ENCODE results near the gene TP53I13. TPM values are rescaled to one million over a fixed set of nuclear protein-coding genes. Genes with fewer than 3 reads are reported as not detected.

TP53I13 gene
- total and polyA plus RNA-seq, 2 donors (not counting 1 experiment from before 2014, with no cell fraction given): 11.1 to 51.5 TPM

DNA sequence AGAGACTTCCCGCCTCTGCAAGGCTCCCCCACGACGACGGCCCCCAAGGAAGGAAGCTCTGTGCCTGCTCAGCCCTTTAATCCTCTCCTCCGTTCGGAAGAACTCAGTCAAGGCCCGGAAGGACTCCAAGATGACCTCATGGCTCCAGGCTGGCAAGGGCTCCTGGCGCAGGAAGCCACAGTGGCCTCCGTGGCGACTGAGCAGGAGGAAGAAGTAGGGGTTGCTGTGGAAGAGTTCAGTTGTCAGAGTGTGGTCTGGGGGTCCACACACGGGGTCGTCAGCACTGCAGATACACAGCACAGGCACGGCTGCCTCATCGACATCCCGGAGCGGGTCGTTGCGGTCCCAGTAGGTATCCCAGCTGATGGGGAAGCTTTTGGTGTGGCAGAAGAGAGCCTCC is 5.9 kb upstream of the TP53I13 start:
- H3K79me2 ChIP-seq (ENCODE audit: control insufficient read depth, insufficient read depth, low read length): no peaks in the 10 kb centered on the region
- H2AFZ ChIP-seq (ENCODE audit: low read length): no peak overlapping the region
- no peak overlapping the region for H3K4me2 ChIP-seq (ENCODE audit: extremely low read depth, insufficient read depth, low read length)
- H4K20me1 ChIP-seq (ENCODE audit: control insufficient read depth, extremely low read depth, insufficient read depth, low read length): no peaks in the 10 kb centered on the region
- peaks cover 2% of the 10 kb centered on the region for H3K36me3 ChIP-seq (ENCODE audit: control insufficient read depth, insufficient read depth, low read length)
- H3K4me3 ChIP-seq (replicated peaks in 1 of 4; ENCODE audit: control extremely low read depth in 1 of 4, insufficient read depth in 1 of 4, low read depth in 3 of 4, low read length in 4 of 4): no peak overlapping the region
- H3K9ac ChIP-seq (ENCODE audit: insufficient read depth, low read length): no peak overlapping the region
- H3K4me1 ChIP-seq (ENCODE audit: control insufficient read depth, extremely low read depth, insufficient read depth, low read length): no peaks in the 10 kb centered on the region
- no peak for DNase-seq (ENCODE audit: low read depth in 2 of 2)
- H3K27ac ChIP-seq (ENCODE audit: insufficient read depth, low read length): no peak overlapping the region
- TF ChIP-seq EZH2 (IDR thresholded peaks at IDR 0.05; ENCODE audit: low read length, missing control alignments): no peak
- TF ChIP-seq, protein P1, sequence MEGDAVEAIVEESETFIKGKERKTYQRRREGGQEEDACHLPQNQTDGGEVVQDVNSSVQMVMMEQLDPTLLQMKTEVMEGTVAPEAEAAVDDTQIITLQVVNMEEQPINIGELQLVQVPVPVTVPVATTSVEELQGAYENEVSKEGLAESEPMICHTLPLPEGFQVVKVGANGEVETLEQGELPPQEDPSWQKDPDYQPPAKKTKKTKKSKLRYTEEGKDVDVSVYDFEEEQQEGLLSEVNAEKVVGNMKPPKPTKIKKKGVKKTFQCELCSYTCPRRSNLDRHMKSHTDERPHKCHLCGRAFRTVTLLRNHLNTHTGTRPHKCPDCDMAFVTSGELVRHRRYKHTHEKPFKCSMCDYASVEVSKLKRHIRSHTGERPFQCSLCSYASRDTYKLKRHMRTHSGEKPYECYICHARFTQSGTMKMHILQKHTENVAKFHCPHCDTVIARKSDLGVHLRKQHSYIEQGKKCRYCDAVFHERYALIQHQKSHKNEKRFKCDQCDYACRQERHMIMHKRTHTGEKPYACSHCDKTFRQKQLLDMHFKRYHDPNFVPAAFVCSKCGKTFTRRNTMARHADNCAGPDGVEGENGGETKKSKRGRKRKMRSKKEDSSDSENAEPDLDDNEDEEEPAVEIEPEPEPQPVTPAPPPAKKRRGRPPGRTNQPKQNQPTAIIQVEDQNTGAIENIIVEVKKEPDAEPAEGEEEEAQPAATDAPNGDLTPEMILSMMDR (conservative IDR thresholded peaks at IDR 0.05 in 1 of 2, IDR thresholded peaks at IDR 0.05 in 1 of 2; ENCODE audit: low read depth in 1 of 2, low read length in 2 of 2): no peak
- no peaks in the 10 kb centered on the region for H3K27me3 ChIP-seq (ENCODE audit: control insufficient read depth, insufficient read depth, low read length)
- H3K9me3 ChIP-seq (ENCODE audit: control insufficient read depth, insufficient read depth, low read depth, low read length): no peaks in the 10 kb centered on the region

DNA sequence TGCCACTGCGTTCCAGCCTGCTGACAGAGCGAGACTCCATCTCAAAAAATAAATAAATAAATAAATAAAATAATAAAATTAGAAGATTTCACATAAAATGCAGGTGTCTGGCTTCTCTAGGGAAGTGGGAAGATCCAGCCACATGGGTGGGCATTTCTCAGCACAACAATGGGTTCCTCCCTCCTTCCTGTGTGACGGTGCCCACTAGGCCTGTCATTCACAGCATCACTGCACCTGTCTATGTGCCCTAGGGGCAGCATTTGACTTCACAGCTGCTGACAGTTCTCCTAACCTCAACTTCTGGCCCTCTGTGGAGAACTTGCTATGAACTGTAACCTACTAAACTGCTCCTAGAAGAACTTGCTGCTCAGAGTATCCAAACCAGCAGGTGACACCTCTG is 4.7 kb upstream of the TP53I13 start:
- no peaks in the 10 kb centered on the region for H4K20me1 ChIP-seq (ENCODE audit: control insufficient read depth, extremely low read depth, insufficient read depth, low read length)
- no peaks in the 10 kb centered on the region for H3K9me3 ChIP-seq (ENCODE audit: control insufficient read depth, insufficient read depth, low read depth, low read length)
- no peaks in the 10 kb centered on the region for H3K79me2 ChIP-seq (ENCODE audit: control insufficient read depth, insufficient read depth, low read length)
- peaks cover 2% of the 10 kb centered on the region for H3K36me3 ChIP-seq (ENCODE audit: control insufficient read depth, insufficient read depth, low read length)
- H3K4me2 ChIP-seq (ENCODE audit: extremely low read depth, insufficient read depth, low read length): no peak overlapping the region
- no peak for DNase-seq (ENCODE audit: low read depth in 2 of 2)
- H3K27me3 ChIP-seq (ENCODE audit: control insufficient read depth, insufficient read depth, low read length): no peaks in the 10 kb centered on the region
- H3K27ac ChIP-seq (ENCODE audit: insufficient read depth, low read length): no peak overlapping the region
- H3K4me3 ChIP-seq (replicated peaks in 1 of 4; ENCODE audit: control extremely low read depth in 1 of 4, insufficient read depth in 1 of 4, low read depth in 3 of 4, low read length in 4 of 4): no peak overlapping the region
- no peak overlapping the region for H2AFZ ChIP-seq (ENCODE audit: low read length)
- no peak overlapping the region for H3K9ac ChIP-seq (ENCODE audit: insufficient read depth, low read length)
- H3K4me1 ChIP-seq (ENCODE audit: control insufficient read depth, extremely low read depth, insufficient read depth, low read length): no peaks in the 10 kb centered on the region
- TF ChIP-seq EZH2 (IDR thresholded peaks at IDR 0.05; ENCODE audit: low read length, missing control alignments): no peak
- TF ChIP-seq, protein P1 (conservative IDR thresholded peaks at IDR 0.05 in 1 of 2, IDR thresholded peaks at IDR 0.05 in 1 of 2; ENCODE audit: low read depth in 1 of 2, low read length in 2 of 2): no peak

DNA sequence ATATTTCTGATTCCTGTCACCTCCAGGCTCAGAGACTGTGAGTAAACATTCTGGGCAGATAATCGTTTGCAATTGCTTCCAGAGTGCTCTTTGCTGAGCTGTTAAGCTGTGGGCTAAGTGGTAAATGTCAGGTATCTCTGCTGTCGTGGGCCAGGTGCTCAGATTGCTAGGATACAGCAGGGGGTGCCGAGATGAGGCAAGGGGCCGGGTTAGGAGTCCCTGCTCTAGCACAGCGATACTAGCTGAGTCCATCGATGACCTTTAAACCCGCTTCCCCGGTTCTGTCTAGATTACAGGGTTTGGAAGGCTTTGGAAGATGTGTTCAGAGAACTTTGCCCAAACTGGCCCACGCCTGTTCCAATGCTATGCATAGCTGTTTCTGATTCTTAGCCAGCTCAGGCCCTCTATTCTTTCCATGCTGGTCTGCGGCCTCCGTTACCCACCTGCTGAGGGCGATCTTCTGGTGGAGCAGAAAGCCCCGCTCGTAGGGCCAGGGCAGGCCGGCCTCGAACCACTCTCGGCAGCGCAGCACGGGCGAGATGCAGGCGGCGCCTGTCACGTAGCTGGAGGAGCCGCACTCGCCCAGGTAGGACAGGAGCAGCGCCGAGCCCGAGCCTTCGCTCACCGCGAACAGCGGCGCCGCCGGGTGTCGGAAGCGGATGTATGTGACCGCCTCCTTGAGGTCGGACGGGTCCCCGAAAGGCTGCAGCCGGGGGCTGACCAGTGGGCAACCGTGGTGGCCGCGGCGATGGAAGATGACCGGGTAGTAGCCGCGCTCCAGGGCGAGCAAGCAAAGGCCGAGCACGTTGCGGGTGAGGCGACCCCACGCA is 2.6 kb upstream of the TP53I13 start:
- Histone ChIP-seq H3K79me2 (ENCODE audit: control insufficient read depth, insufficient read depth, low read length) (no peaks in the 10 kb centered on the region), H3K4me3 (replicated peaks in 1 of 4; ENCODE audit: control extremely low read depth in 1 of 4, insufficient read depth in 1 of 4, low read depth in 3 of 4, low read length in 4 of 4) (peak overlapping the region; percentile 1 to 59 (median 32)), H3K9me3 (ENCODE audit: control insufficient read depth, insufficient read depth, low read depth, low read length) (no peaks in the 10 kb centered on the region), H3K27me3 (ENCODE audit: control insufficient read depth, insufficient read depth, low read length) (no peaks in the 10 kb centered on the region), H2AFZ (ENCODE audit: low read length) (no peak overlapping the region), H3K4me1 (ENCODE audit: control insufficient read depth, extremely low read depth, insufficient read depth, low read length) (peaks cover 4% of the 10 kb centered on the region), H3K36me3 (ENCODE audit: control insufficient read depth, insufficient read depth, low read length) (peaks cover 2% of the 10 kb centered on the region), H4K20me1 (ENCODE audit: control insufficient read depth, extremely low read depth, insufficient read depth, low read length) (no peaks in the 10 kb centered on the region), H3K9ac (ENCODE audit: insufficient read depth, low read length) (no peak overlapping the region), H3K27ac (ENCODE audit: insufficient read depth, low read length) (no peak overlapping the region), H3K4me2 (ENCODE audit: extremely low read depth, insufficient read depth, low read length) (peak overlapping the region; percentile 60)
- no peak for DNase-seq (ENCODE audit: low read depth in 2 of 2)
- TF ChIP-seq, protein P1 (conservative IDR thresholded peaks at IDR 0.05 in 1 of 2, IDR thresholded peaks at IDR 0.05 in 1 of 2; ENCODE audit: low read depth in 1 of 2, low read length in 2 of 2): no peak
- no peak for TF ChIP-seq EZH2 (IDR thresholded peaks at IDR 0.05; ENCODE audit: low read length, missing control alignments)

All from fibroblast of lung (primary cell).